Measurements from ENCODE around the gene FRMD3.

FRMD3 gene

DNA sequence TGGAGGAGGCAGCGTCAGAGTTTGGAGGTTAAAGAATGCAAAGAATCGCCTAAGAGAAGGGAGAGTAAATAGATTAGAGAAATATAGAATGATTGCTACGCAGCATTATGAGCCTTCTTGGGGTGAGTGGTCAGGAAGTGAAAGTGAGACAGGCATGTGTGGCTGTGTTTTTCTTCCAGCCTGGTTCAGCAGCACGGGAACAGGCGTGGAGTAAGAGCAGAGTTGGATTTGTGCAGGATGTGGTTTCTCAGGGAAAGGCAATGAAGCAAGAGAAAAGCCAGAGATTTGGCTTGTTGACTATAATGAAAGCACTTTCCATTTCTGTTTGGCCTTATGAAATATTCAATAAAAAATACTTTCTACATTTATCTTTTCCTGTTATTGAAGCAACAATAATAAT is 34.3 kb upstream of the FRMD3 start:
- H3K4me3 Mint-ChIP-seq = no peak overlapping the region
- no peak overlapping the region for H3K27ac Mint-ChIP-seq
- TF ChIP-seq, protein P1, sequence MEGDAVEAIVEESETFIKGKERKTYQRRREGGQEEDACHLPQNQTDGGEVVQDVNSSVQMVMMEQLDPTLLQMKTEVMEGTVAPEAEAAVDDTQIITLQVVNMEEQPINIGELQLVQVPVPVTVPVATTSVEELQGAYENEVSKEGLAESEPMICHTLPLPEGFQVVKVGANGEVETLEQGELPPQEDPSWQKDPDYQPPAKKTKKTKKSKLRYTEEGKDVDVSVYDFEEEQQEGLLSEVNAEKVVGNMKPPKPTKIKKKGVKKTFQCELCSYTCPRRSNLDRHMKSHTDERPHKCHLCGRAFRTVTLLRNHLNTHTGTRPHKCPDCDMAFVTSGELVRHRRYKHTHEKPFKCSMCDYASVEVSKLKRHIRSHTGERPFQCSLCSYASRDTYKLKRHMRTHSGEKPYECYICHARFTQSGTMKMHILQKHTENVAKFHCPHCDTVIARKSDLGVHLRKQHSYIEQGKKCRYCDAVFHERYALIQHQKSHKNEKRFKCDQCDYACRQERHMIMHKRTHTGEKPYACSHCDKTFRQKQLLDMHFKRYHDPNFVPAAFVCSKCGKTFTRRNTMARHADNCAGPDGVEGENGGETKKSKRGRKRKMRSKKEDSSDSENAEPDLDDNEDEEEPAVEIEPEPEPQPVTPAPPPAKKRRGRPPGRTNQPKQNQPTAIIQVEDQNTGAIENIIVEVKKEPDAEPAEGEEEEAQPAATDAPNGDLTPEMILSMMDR (IDR thresholded peaks at IDR 0.05; ENCODE audit: unreplicated experiment in 3 of 3) = no peak
- no peaks in the 10 kb centered on the region for H3K27me3 Mint-ChIP-seq (ENCODE audit: low read depth)
- H3K36me3 Mint-ChIP-seq (ENCODE audit: low read depth) = no peaks in the 10 kb centered on the region
- no peaks in the 10 kb centered on the region for H3K4me1 Mint-ChIP-seq
- H3K9me3 Mint-ChIP-seq = peaks cover 9% of the 10 kb centered on the region

DNA sequence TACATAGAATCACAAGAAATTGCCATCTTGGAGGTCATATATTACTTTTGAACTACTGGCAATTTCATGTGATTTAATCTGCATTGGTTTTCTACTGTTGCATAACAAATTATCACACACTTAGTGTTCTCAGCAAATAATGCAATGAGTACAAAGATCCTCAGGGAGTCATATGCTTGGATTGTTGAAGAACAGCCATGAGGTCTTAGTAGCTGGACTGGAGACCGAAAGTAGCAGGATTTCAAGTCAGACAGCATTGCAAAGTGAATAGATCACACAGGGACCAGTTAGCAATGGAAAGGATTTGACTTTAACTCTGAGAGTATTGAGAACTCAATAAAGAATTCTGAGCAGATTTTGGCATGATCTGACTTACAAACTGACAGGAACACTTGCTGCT is 32.2 kb upstream of the FRMD3 start:
- Mint-ChIP-seq H3K4me1 (no peaks in the 10 kb centered on the region), H3K27me3 (ENCODE audit: low read depth) (no peaks in the 10 kb centered on the region), H3K36me3 (ENCODE audit: low read depth) (no peaks in the 10 kb centered on the region)

DNA sequence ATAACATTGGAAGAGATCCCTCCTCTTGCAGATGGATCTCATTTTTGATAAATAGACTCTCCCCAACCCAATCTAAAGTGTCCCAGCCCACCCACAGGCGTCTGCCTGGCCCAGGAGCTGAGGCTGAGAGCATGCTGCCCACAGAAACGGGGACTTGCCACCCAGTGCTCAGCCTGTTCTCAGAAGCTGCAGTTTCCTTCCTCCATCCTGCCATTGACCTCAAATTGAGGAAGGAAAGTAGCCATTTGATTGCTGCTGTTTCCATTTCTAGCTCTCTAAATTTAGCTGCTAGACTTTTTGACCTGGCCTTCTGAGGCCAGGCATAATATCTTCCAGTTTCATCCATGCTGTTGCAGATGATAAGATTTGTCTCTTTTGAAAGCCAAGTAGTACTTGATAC is 31.1 kb upstream of the FRMD3 start:
- Mint-ChIP-seq H3K4me3 (no peak overlapping the region), H3K9me3 (peaks cover 6% of the 10 kb centered on the region), H3K27me3 (ENCODE audit: low read depth) (no peaks in the 10 kb centered on the region), H3K27ac (no peak overlapping the region), H3K36me3 (ENCODE audit: low read depth) (no peaks in the 10 kb centered on the region), H3K4me1 (no peaks in the 10 kb centered on the region)
- TF ChIP-seq, protein P1 (IDR thresholded peaks at IDR 0.05; ENCODE audit: unreplicated experiment in 3 of 3) = no peak

More for the DNA sequence above, 32.2 kb upstream of the FRMD3 start:
- TF ChIP-seq, protein P1 (IDR thresholded peaks at IDR 0.05; ENCODE audit: unreplicated experiment in 3 of 3) = no peak
- H3K4me3 Mint-ChIP-seq = no peak overlapping the region
- H3K27ac Mint-ChIP-seq = no peak overlapping the region
- H3K9me3 Mint-ChIP-seq = peaks cover 6% of the 10 kb centered on the region

DNA sequence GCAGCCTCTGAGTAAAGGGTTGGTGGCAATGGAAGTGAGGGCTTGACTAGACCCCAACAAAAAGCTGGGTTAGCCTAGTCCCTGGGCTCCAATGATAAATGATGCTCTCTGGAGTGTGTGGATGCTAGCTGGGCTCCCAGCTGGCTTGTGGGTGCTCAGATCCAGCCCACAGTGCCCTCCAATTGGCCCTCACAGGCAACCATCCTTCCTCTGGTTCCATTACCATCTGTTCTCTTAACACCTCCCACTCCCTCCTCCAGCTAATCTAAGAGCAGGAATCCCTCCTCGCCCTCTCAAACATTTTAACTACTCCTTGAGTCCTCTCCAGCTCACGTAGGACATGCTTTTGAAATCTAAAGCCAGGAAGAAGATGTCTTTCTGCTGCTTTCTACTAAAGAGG is 25.2 kb upstream of the FRMD3 start:
- H3K4me1 Mint-ChIP-seq = no peaks in the 10 kb centered on the region
- H3K27me3 Mint-ChIP-seq (ENCODE audit: low read depth) = peaks cover 3% of the 10 kb centered on the region
- no peak overlapping the region for H3K4me3 Mint-ChIP-seq
- H3K27ac Mint-ChIP-seq = no peak overlapping the region
- no peaks in the 10 kb centered on the region for H3K36me3 Mint-ChIP-seq (ENCODE audit: low read depth)
- TF ChIP-seq, protein P1 (IDR thresholded peaks at IDR 0.05; ENCODE audit: unreplicated experiment in 3 of 3) = no peak
- peaks cover 6% of the 10 kb centered on the region for H3K9me3 Mint-ChIP-seq

DNA sequence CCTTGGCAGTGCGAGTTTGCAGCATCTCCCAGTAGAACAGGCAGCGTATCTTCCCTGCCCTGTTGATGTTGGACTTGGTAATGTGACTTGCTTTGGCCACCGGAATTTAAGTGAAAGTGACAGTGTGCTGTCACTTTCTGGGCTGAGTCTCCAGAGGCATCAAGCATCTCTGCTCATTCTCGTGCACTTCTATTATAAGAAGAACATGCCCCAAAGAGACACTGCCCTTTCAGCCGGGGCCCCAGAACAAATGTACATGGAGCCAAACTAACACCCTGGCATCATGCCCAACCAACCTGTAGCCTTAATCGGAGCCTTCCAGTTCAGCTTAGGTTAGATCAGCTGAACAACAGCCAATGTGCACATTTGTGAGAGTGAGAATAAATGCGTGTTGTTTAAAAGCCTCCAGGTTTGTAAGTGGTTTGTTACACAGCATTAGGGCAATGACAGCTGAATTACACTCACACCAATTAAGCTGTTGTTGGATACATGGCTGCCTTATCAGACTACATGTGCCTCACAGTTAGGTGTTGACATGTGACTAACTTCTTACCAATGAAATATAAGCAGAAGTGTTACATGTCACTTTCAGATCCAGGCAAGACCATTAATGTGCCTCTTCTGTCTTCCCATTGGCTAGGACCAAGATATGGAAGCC is 22.1 kb upstream of the FRMD3 start:
- Mint-ChIP-seq H3K4me1 (no peaks in the 10 kb centered on the region), H3K4me3 (no peak overlapping the region), H3K27ac (no peak overlapping the region), H3K36me3 (ENCODE audit: low read depth) (no peaks in the 10 kb centered on the region), H3K9me3 (peaks cover 4% of the 10 kb centered on the region), H3K27me3 (ENCODE audit: low read depth) (peaks cover 3% of the 10 kb centered on the region)
- TF ChIP-seq, protein P1 (IDR thresholded peaks at IDR 0.05; ENCODE audit: unreplicated experiment in 3 of 3) = no peak

DNA sequence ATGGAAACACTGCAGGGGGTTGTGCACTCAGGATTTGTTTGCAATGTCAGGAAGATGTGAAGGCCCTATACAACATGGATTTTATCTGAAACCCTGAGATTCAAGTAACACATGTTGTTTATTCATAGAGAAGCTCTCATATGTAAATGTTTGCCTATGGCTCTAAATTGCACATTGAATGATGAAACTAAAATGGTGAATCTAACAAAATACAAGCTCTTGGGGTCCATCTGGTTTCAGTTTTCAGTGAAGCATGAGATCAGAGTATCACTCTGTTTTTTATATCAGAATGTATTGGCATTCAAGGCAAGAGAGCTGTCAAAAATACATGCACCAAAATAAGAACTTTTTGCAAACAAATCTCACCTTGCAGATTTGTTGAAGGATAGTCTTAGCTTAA is 19.6 kb upstream of the FRMD3 start:
- no peaks in the 10 kb centered on the region for H3K4me1 Mint-ChIP-seq
- peaks cover 17% of the 10 kb centered on the region for H3K9me3 Mint-ChIP-seq
- no peaks in the 10 kb centered on the region for H3K36me3 Mint-ChIP-seq (ENCODE audit: low read depth)
- H3K27ac Mint-ChIP-seq = no peak overlapping the region
- peaks cover 3% of the 10 kb centered on the region for H3K27me3 Mint-ChIP-seq (ENCODE audit: low read depth)
- TF ChIP-seq, protein P1 (IDR thresholded peaks at IDR 0.05; ENCODE audit: unreplicated experiment in 3 of 3) = no peak
- H3K4me3 Mint-ChIP-seq = no peak overlapping the region
